ENCODE data around the gene FBF1. TPM values are rescaled to one million over a fixed set of nuclear protein-coding genes. Genes with fewer than 3 reads are reported as not detected.

The FBF1 gene
- total and polyA plus RNA-seq, 2 of the 8 experiments (the other 6 are each of a cell fraction or from before 2014, with no cell fraction given) = 8.1 to 13.1 TPM

- peaks cover 0 to 2% (median 0%) of the 10 kb centered on the region in 4 experiments; a peak in 1 of 7 replicates for H3K4me1 ChIP-seq (replicated peaks in 1 of 4; ENCODE audit: control insufficient read depth in 3 of 4, insufficient read depth in 4 of 4, low read length in 3 of 4)
- H3K56ac ChIP-seq (replicated peaks; ENCODE audit: insufficient read length, low read depth, low read length) = no peak overlapping the region
- no peaks in the 10 kb centered on the region for H3K9me3 ChIP-seq (ENCODE audit: insufficient read depth in 2 of 2, low read depth in 1 of 2, low read length in 1 of 2)
- 89% methylated on average over 6 of the region's 6 CpGs; no CpG with 5 or more reads in 1 of the 2 experiments for WGBS, 2 experiments (ENCODE audit: extremely low coverage in 1 of 2, insufficient coverage in 1 of 2, insufficient read length in 1 of 2, insufficient replicate concordance in 2 of 2, low coverage in 1 of 2, low lambda C conversion rate in 2 of 2, missing lambda C conversion rate in 1 of 2)
- H3K79me1 ChIP-seq (ENCODE audit: low read depth, low read length) = no peaks in the 10 kb centered on the region
- no peaks in the 10 kb centered on the region for H3K27me3 ChIP-seq (replicated peaks in 1 of 4; ENCODE audit: control insufficient read depth in 3 of 4, extremely low read depth in 1 of 4, insufficient read depth in 3 of 4, low read length in 3 of 4)
- H3K4me2 ChIP-seq (ENCODE audit: insufficient read depth in 1 of 2, low read depth in 2 of 2, low read length in 2 of 2) = no peak overlapping the region
- no peak overlapping the region for H3K9ac ChIP-seq (replicated peaks in 1 of 4; ENCODE audit: extremely low read depth in 1 of 4, low read depth in 3 of 4, low read length in 3 of 4)
- H2AK5ac ChIP-seq (ENCODE audit: low read depth, low read length) = no peak overlapping the region
- H4K91ac ChIP-seq (replicated peaks; ENCODE audit: insufficient read length, low read length) = no peak overlapping the region
- ChIA-PET POLR2A (ENCODE audit: partially characterized antibody) (interaction anchor here (0.6 to 0.7 kb wide), 2 partner anchors 32 to 115 kb away, joined by 4 read pairs; no protein-coding TSS in a partner anchor), CTCF (ENCODE audit: partially characterized antibody) (interaction anchor here (0.7 to 1.3 kb wide), 5 partner anchors 9 to 55 kb away, joined by 3 to 9 read pairs (median 4); partner anchors contain the start of gene CDK3)
- no peak overlapping the region for H3K23ac ChIP-seq (ENCODE audit: insufficient read length)
- no peak overlapping the region for H2BK5ac ChIP-seq (ENCODE audit: low read depth, low read length)
- no peak overlapping the region for H3K4me3 ChIP-seq (ENCODE audit: extremely low read depth in 1 of 4, insufficient read depth in 2 of 4, low read depth in 3 of 4, low read length in 4 of 4)
- no peaks in the 10 kb centered on the region for H3K23me2 ChIP-seq (ENCODE audit: low read depth, low read length)
- H3K27ac ChIP-seq (ENCODE audit: low read depth, low read length) = no peak overlapping the region
- no peak overlapping the region for H4K5ac ChIP-seq (ENCODE audit: insufficient read length, low read depth, low read length)
- DNase-seq (ENCODE audit: low read depth in 1 of 2, low spot score in 2 of 2) = no peak
- no peak overlapping the region for H2BK20ac ChIP-seq (ENCODE audit: low read length)
- no peak overlapping the region for H3K14ac ChIP-seq (ENCODE audit: insufficient read length)
- no peak overlapping the region for H2BK15ac ChIP-seq (ENCODE audit: low read length)
- peaks cover 0 to 4% (median 0%) of the 10 kb centered on the region in 4 experiments; a peak in 2 of 8 replicates for H3K36me3 ChIP-seq (ENCODE audit: control insufficient read depth in 2 of 4, insufficient read depth in 4 of 4, low read length in 3 of 4)
- no peak overlapping the region for H2AFZ ChIP-seq (ENCODE audit: low read length)
- no peak overlapping the region for H3K18ac ChIP-seq (ENCODE audit: extremely low read depth, low read length)
- FAIRE-seq = no peak
- H3K4ac ChIP-seq (replicated peaks; ENCODE audit: insufficient read length, low read depth, low read length) = no peak overlapping the region
- H3K79me2 ChIP-seq (ENCODE audit: control insufficient read depth in 1 of 2, insufficient read depth in 2 of 2, low read length in 2 of 2) = peaks cover 0 to 34% of the 10 kb centered on the region in 2 experiments; a peak in 2 of 4 replicates
- H2BK12ac ChIP-seq (ENCODE audit: low read depth, low read length) = no peak overlapping the region
- no peak overlapping the region for H4K8ac ChIP-seq (ENCODE audit: extremely low read depth, insufficient read depth, low read length)
- no peak overlapping the region for H2BK120ac ChIP-seq (replicated peaks; ENCODE audit: low read depth, low read length)
- no peaks in the 10 kb centered on the region for H4K20me1 ChIP-seq (replicated peaks in 1 of 2; ENCODE audit: control insufficient read depth in 1 of 2, insufficient read depth in 2 of 2, low read length in 2 of 2)
- TF ChIP-seq JUND (IDR thresholded peaks at IDR 0.05; ENCODE audit: low read length) = no peak
- TF ChIP-seq EP300 (IDR thresholded peaks at IDR 0.05; ENCODE audit: borderline replicate concordance in 1 of 2, low read depth in 2 of 2, low read length in 2 of 2) = no peak
- no peak for TF ChIP-seq SIX5 (IDR thresholded peaks at IDR 0.05; ENCODE audit: low read depth, low read length)
- no peak for TF ChIP-seq SP1 (IDR thresholded peaks at IDR 0.05; ENCODE audit: low read depth, low read length)
- TF ChIP-seq CEBPB (IDR thresholded peaks at IDR 0.05; ENCODE audit: low read depth, low read length) = no peak
- TF ChIP-seq HDAC6 (IDR thresholded peaks at IDR 0.05; ENCODE audit: low read depth, low read length) = no peak
- no peak for TF ChIP-seq POU5F1 (IDR thresholded peaks at IDR 0.05; ENCODE audit: low read depth, low read length)
- no peak for TF ChIP-seq USF2 (IDR thresholded peaks at IDR 0.05; ENCODE audit: low read length)
- TF ChIP-seq MAX (IDR thresholded peaks at IDR 0.05) = no peak
- no peak for TF ChIP-seq SP4 (IDR thresholded peaks at IDR 0.05; ENCODE audit: low read length)
- TF ChIP-seq ASH2L (IDR thresholded peaks at IDR 0.05; ENCODE audit: low read length) = no peak
- TF ChIP-seq EGR1 (IDR thresholded peaks at IDR 0.05; ENCODE audit: borderline replicate concordance, low read depth, low read length) = no peak
- TF ChIP-seq E2F6 (IDR thresholded peaks at IDR 0.05) = no peak
Observed at GRCh38 chr17:75965468-75965867, 24.6 kb upstream of the FBF1 start.
